Keratinocyte (primary cell): ENCODE results near the gene CCDC167. TPM values are rescaled to one million over a fixed set of nuclear protein-coding genes. Genes with fewer than 3 reads are reported as not detected.

Experiments used
- DNase-seq: peaks from one replicate; pipeline ENCODE4 v3.0.0-alpha.2; 2011; ENCODE audit warnings: low read depth, missing footprints, low spot score
- FAIRE-seq: peaks from 2 replicates; lab custom pipeline; 2011; peaks lifted over from hg19 to GRCh38; lab: Jason Lieb, UNC
- H2AFZ ChIP-seq: 2 replicates; pipeline ENCODE4 v1.6.0; 2012; ENCODE audit warnings: low read length, control low read depth, inconsistent platforms; ENCODE audit not compliant: control insufficient read depth
- H3K27ac ChIP-seq: 2 replicates; pipeline ENCODE4 v1.5.1; 2011; ENCODE audit warnings: low read length; ENCODE audit not compliant: control insufficient read depth, insufficient read depth
- H3K27me3 ChIP-seq: 3 replicates; pipeline ENCODE4 v1.6.0; 2011; ENCODE audit warnings: low read length; ENCODE audit not compliant: control insufficient read depth, insufficient read depth; ENCODE audit errors: extremely low read depth
- H3K36me3 ChIP-seq, 2 experiments: 2 replicates in 1 of 2; 3 replicates in 1 of 2; pipeline ENCODE4 v1.5.1; 2011; ENCODE audit warnings: low read length in 2 of 2, mild to moderate bottlenecking in 1 of 2; ENCODE audit not compliant: control insufficient read depth in 2 of 2, insufficient read depth in 2 of 2; ENCODE audit errors: extremely low read depth in 1 of 2
- H3K4me1 ChIP-seq: 3 replicates; pipeline ENCODE4 v1.5.1; 2011; ENCODE audit warnings: low read length; ENCODE audit not compliant: control insufficient read depth, insufficient read depth; ENCODE audit errors: extremely low read depth
- H3K4me2 ChIP-seq: 3 replicates; pipeline ENCODE4 v1.6.0; 2011; ENCODE audit warnings: low read depth, low read length; ENCODE audit not compliant: control insufficient read depth, insufficient read depth; ENCODE audit errors: extremely low read depth
- H3K4me3 ChIP-seq, 3 experiments: fragments of 200-600 bp in 1 of 3; sonication (generic) in 1 of 3; 2 replicates in 2 of 3; 3 replicates in 1 of 3; pipeline ENCODE4 v1.5.1; 2011 to 2016; ENCODE audit warnings: low read length in 3 of 3, mild to moderate bottlenecking in 3 of 3, control low read depth in 2 of 3, inconsistent platforms in 1 of 3, low read depth in 1 of 3, mixed read lengths in 1 of 3, mixed run types in 1 of 3, moderate library complexity in 1 of 3; ENCODE audit not compliant: control insufficient read depth in 2 of 3, insufficient read depth in 2 of 3; ENCODE audit errors: extremely low read depth in 1 of 3
- H3K79me2 ChIP-seq: 2 replicates; pipeline ENCODE4 v1.6.0; 2012; ENCODE audit warnings: low read length; ENCODE audit not compliant: control insufficient read depth, insufficient read depth
- H3K9ac ChIP-seq: 3 replicates; pipeline ENCODE4 v1.6.0; 2011; ENCODE audit warnings: low read length; ENCODE audit not compliant: control insufficient read depth, insufficient read depth; ENCODE audit errors: extremely low read depth
- H3K9me1 ChIP-seq: 3 replicates; pipeline ENCODE4 v1.6.0; 2011; ENCODE audit warnings: low read length; ENCODE audit not compliant: control insufficient read depth, insufficient read depth; ENCODE audit errors: extremely low read depth
- H3K9me3 ChIP-seq: 2 replicates; pipeline ENCODE4 v1.5.1; 2012; ENCODE audit warnings: low read depth, low read length; ENCODE audit not compliant: control insufficient read depth
- H4K20me1 ChIP-seq: 3 replicates; pipeline ENCODE4 v1.6.0; 2011; ENCODE audit warnings: low read length; ENCODE audit not compliant: control insufficient read depth, insufficient read depth; ENCODE audit errors: extremely low read depth
- CTCF ChIP-seq, 3 experiments: IDR thresholded peaks in 1 of 3; conservative IDR thresholded peaks in 1 of 3; optimal IDR thresholded peaks in 1 of 3; 2 replicates in 2 of 3; 3 replicates in 1 of 3; pipeline versions ENCODE3 to v1.5.1; 2011; ENCODE audit warnings: low read length in 3 of 3, mild to moderate bottlenecking in 3 of 3, moderate library complexity in 2 of 3, control low read depth in 1 of 3, inconsistent platforms in 1 of 3; ENCODE audit not compliant: insufficient read depth in 2 of 3; ENCODE audit errors: extremely low read depth in 1 of 3
- EZH2 ChIP-seq: IDR thresholded peaks from one replicate; pipeline ENCODE4 v1.6.1; 2012; ENCODE audit warnings: inconsistent platforms, mild to moderate bottlenecking, low read length, moderate library complexity
- dilution Hi-C: fragments of 300-500 bp; cut with MboI; formaldehyde crosslinking; loops from one replicate; pipeline ENCODE4 v1.7.0; 2020; ENCODE audit warnings: low sequenced_read_pairs; ENCODE audit not compliant: extremely low pct_ligation_motif_present
- polyA plus RNA-seq, 5 experiments: library from polyadenylated mRNA; depleted of rRNA in 3 of 5; stranded (reverse) in 3 of 5; stranded (forward) in 1 of 5; unstranded in 1 of 5; fragments of >200 nt; gene quantifications; 1 replicate in 1 of 5; 2 replicates in 3 of 5; 3 replicates in 1 of 5; pipeline versions ENCODE4 v1.2.1 to v1.2.3, GENCODE V29; 2011 to 2012; ENCODE audit warnings: missing spikeins in 2 of 5, low read depth in 1 of 5, low replicate concordance in 1 of 5

CCDC167 gene
- polyA plus RNA-seq, 1 donor (not counting 4 experiments of a cell fraction or from before 2014, with no cell fraction given): 39.8 TPM

DNA sequence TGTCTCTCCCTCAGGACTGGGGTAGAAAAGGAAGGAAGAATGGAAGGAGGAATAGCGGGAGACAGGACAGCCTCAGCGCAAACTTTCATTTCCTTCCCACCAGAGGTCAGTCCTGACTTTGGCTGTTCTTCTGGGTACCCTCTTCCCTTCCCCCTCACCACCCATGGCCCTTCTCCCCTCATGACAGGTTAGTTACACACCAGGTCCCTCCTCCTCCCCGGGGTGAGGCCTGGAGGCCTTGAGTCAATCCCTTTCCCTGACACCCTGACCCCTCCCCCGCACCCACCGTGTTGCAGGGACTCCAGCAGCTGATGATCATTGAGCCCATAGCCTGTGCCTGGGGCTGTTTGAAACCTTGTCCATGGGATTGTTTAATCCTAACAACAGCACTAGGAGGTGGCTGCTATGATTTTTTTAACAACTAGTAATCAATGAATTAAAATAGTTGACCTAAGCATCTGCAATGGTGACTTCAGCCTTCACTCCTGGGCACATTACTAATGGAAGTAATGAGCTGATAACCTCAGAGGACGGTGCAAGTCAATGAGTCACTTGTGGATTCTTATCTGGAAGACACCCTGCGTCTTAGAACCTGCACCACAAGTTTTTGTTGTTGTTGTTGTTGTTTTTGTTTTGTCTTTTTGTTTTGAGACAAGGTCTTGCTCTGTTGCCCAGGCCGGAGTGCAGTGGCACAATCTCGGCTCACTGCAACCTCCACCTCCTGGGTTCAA lies 46.6 kb upstream of the CCDC167 start:
- Histone ChIP-seq H3K4me3 (no peak overlapping the region), H3K4me2 (no peak overlapping the region), H3K9me3 (no peaks in the 10 kb centered on the region), H3K4me1 (peaks cover 28% of the 10 kb centered on the region), H3K36me3 (no peaks in the 10 kb centered on the region), H2AFZ (no peak overlapping the region), H3K9me1 (no peaks in the 10 kb centered on the region), H3K27ac (no peak overlapping the region), H4K20me1 (no peaks in the 10 kb centered on the region), H3K9ac (no peak overlapping the region), H3K79me2 (no peaks in the 10 kb centered on the region), H3K27me3 (no peaks in the 10 kb centered on the region)
- dilution Hi-C loops: no loop called here
- DNase-seq: no peak
- FAIRE-seq: no peak
- no peak for TF ChIP-seq EZH2
- TF ChIP-seq CTCF (optimal IDR thresholded peaks at IDR 0.05 in 1 of 3, IDR thresholded peaks at IDR 0.05 in 1 of 3, conservative IDR thresholded peaks at IDR 0.05 in 1 of 3; ENCODE audit: extremely low read depth in 1 of 3, insufficient read depth in 2 of 3, low read length in 3 of 3): peak in 1 of 3 experiments; percentile 28

DNA sequence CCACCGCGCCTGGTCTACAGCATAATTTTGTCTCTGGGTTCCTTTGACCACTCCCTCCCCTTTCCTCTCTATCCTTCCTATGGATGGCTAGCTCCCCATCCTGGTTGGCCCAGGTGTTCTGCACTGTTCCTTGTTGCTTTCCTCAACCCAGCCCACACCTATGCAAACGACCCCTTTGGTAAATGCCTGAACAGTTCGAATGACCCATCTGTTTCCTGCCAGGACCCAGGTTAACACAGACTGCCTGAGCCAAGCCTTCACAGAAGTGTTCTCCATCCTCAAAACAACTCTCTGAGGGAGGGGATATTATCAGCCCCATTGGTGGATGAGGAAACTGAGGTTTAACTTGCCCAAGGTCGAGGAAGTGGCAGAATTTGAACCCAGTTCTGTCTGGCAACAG lies 44.8 kb upstream of the CCDC167 start:
- Histone ChIP-seq H3K9me3 (no peaks in the 10 kb centered on the region), H4K20me1 (no peaks in the 10 kb centered on the region), H3K79me2 (no peaks in the 10 kb centered on the region), H3K9me1 (no peaks in the 10 kb centered on the region), H3K27ac (no peak overlapping the region), H3K4me1 (peaks cover 28% of the 10 kb centered on the region), H3K27me3 (no peaks in the 10 kb centered on the region), H3K4me3 (no peak overlapping the region), H3K36me3 (no peaks in the 10 kb centered on the region), H3K4me2 (no peak overlapping the region), H2AFZ (no peak overlapping the region), H3K9ac (no peak overlapping the region)
- TF ChIP-seq CTCF (optimal IDR thresholded peaks at IDR 0.05 in 1 of 3, IDR thresholded peaks at IDR 0.05 in 1 of 3, conservative IDR thresholded peaks at IDR 0.05 in 1 of 3; ENCODE audit: extremely low read depth in 1 of 3, insufficient read depth in 2 of 3, low read length in 3 of 3) (no peak), EZH2 (no peak)
- dilution Hi-C loops: no loop called here
- DNase-seq: no peak
- FAIRE-seq: no peak
